Testis (tissue), 2 donors: ENCODE measurements around the gene TENT5C.

Experiments used
- CTCF ChIP-seq, 3 experiments: fragments of 450-650 bp in 2 of 3; fragments of 200-600 bp in 1 of 3; sonication (generic) in 1 of 3; IDR thresholded peaks; one replicate each; pipeline ENCODE4 v1.5.1; 2016 to 2019; ENCODE audit warnings: antibody characterized with exemption in 3 of 3, mild to moderate bottlenecking in 2 of 3, moderate library complexity in 1 of 3
- POLR2A ChIP-seq: fragments of 450-650 bp; IDR thresholded peaks from one replicate; pipeline ENCODE4 v1.6.1; 2017; ENCODE audit warnings: antibody characterized with exemption, mild to moderate bottlenecking, moderate library complexity

GRCh38 chr1:117657949-117658660, 52.3 kb downstream of the TENT5C start:
- TF ChIP-seq CTCF (IDR thresholded peaks at IDR 0.05) = no peak
- no peak for TF ChIP-seq POLR2A
